K562 (cell line): ENCODE measurements around the gene RUNDC3A. TPM values are rescaled to one million over a fixed set of nuclear protein-coding genes. Genes with fewer than 3 reads are reported as not detected.
A peak's percentile ranks its signal among the peaks of the same experiment; 100 is the strongest.

Experiments
- ATF2 ChIP-seq: sonication (generic); formaldehyde crosslinking; IDR thresholded peaks from 2 replicates; pipeline ENCODE4 v1.8.1; 2022; ENCODE audit warnings: missing genetic modification reagents
- BRF1 ChIP-seq: IDR thresholded peaks from 3 replicates; pipeline ENCODE4 v1.6.1; 2011; ENCODE audit warnings: borderline replicate concordance, mild to moderate bottlenecking; ENCODE audit not compliant: insufficient read length; ENCODE audit errors: extremely low read depth
- CTBP1 ChIP-seq: fragments of 450-650 bp; IDR thresholded peaks from 2 replicates; pipeline ENCODE4 v1.6.1; 2016; ENCODE audit warnings: borderline replicate concordance
- E2F4 ChIP-seq: sonication (generic); formaldehyde crosslinking; IDR thresholded peaks from 2 replicates; pipeline ENCODE4 v1.8.0; 2022; ENCODE audit warnings: mild to moderate bottlenecking, low read depth, missing genetic modification reagents
- GATAD2A ChIP-seq: fragments of 450-650 bp; IDR thresholded peaks from 2 replicates; pipeline ENCODE4 v1.6.1; 2017
- GATAD2B ChIP-seq: fragments of 450-650 bp; IDR thresholded peaks from 2 replicates; pipeline ENCODE4 v1.6.1; 2017; ENCODE audit warnings: mild to moderate bottlenecking, borderline replicate concordance
- HDAC6 ChIP-seq: IDR thresholded peaks from 2 replicates; pipeline ENCODE4 v1.6.1; 2012; ENCODE audit warnings: low read depth, mild to moderate bottlenecking, control low read depth, inconsistent platforms, low read length, moderate library complexity
- NELFE ChIP-seq: IDR thresholded peaks from 2 replicates; pipeline ENCODE4 v1.6.1; 2011; ENCODE audit warnings: mild to moderate bottlenecking; ENCODE audit not compliant: insufficient read depth, insufficient read length
- NFE2L1 ChIP-seq: fragments of 450-650 bp; IDR thresholded peaks from 2 replicates; pipeline ENCODE4 v1.6.1; 2016; ENCODE audit warnings: missing genetic modification characterization, low read depth, mild to moderate bottlenecking, missing compliant biosample characterization, moderate library complexity, borderline replicate concordance
- NR2F6 ChIP-seq: fragments of 450-650 bp; formaldehyde crosslinking; IDR thresholded peaks from 2 replicates; pipeline ENCODE4 v1.4.0; 2020; ENCODE audit warnings: mild to moderate bottlenecking
- PHF21A ChIP-seq: fragments of 450-650 bp; IDR thresholded peaks from 2 replicates; pipeline ENCODE4 v1.6.1; 2017; ENCODE audit warnings: low read depth, borderline replicate concordance
- SAP30 ChIP-seq: fragments of 200-600 bp; sonication (generic); IDR thresholded peaks from 2 replicates; pipeline ENCODE4 v1.6.1; 2012; ENCODE audit warnings: borderline replicate concordance, low read depth, mild to moderate bottlenecking, moderate library complexity, low read length, control low read depth, inconsistent platforms; ENCODE audit not compliant: insufficient read depth, poor library complexity, severe bottlenecking
- SFPQ ChIP-seq: fragments of 200-400 bp; formaldehyde crosslinking; IDR thresholded peaks from 2 replicates; pipeline ENCODE4 v1.6.1; 2017; ENCODE audit warnings: mild to moderate bottlenecking, low read depth, low read length, moderate library complexity
- SIRT6 ChIP-seq: IDR thresholded peaks from one replicate; pipeline ENCODE4 v1.6.1; 2012; ENCODE audit warnings: low read depth, mild to moderate bottlenecking, control low read depth, inconsistent platforms, low read length, moderate library complexity
- SNAPC5 ChIP-seq: fragments of 250-450 bp; sonication (Bioruptor Pico); IDR thresholded peaks from 2 replicates; pipeline ENCODE4 v1.8.0; 2021; ENCODE audit warnings: moderate library complexity, mild to moderate bottlenecking, inconsistent platforms
- TAF1 ChIP-seq: IDR thresholded peaks from 2 replicates; pipeline ENCODE4 v1.6.1; 2011; ENCODE audit warnings: mild to moderate bottlenecking, low read length, moderate library complexity; ENCODE audit not compliant: insufficient read depth, control insufficient read depth, severe bottlenecking; ENCODE audit errors: extremely low read depth
- TEAD2 ChIP-seq: fragments of 450-650 bp; IDR thresholded peaks from 2 replicates; pipeline ENCODE4 v1.6.1; 2016; ENCODE audit warnings: missing genetic modification characterization, control low read depth, missing compliant biosample characterization
- ZFP1 ChIP-seq: fragments of 450-650 bp; formaldehyde crosslinking; IDR thresholded peaks from 2 replicates; pipeline ENCODE4 v1.4.0; 2020; ENCODE audit warnings: mild to moderate bottlenecking, mixed read lengths
- ZNF12 ChIP-seq: sonication (generic); formaldehyde crosslinking; IDR thresholded peaks from 2 replicates; pipeline ENCODE4 v1.4.0; 2020; ENCODE audit warnings: mild to moderate bottlenecking, missing genetic modification reagents
- ZNF24 ChIP-seq: fragments of 450-650 bp; IDR thresholded peaks from 2 replicates; pipeline ENCODE4 v1.6.1; 2016
- ZNF263 ChIP-seq: sonication (generic); formaldehyde crosslinking; IDR thresholded peaks from 2 replicates; pipeline ENCODE4 v1.8.0; 2022; ENCODE audit warnings: mild to moderate bottlenecking, missing genetic modification reagents, borderline replicate concordance
- ZNF282 ChIP-seq: sonication (generic); formaldehyde crosslinking; IDR thresholded peaks from 2 replicates; pipeline ENCODE4 v1.8.1; 2023; ENCODE audit warnings: missing genetic modification reagents
- ZNF384 ChIP-seq: IDR thresholded peaks from 2 replicates; pipeline ENCODE4 v1.6.1; 2012; ENCODE audit warnings: low read depth, low read length, improper control_type of control experiment
- ZNF584 ChIP-seq: fragments of 200-800 bp; sonication (Bioruptor generic); IDR thresholded peaks from 2 replicates; pipeline ENCODE4 v1.6.1; 2016; ENCODE audit warnings: low read depth, mild to moderate bottlenecking, missing genetic modification characterization, missing compliant biosample characterization
- polyA plus RNA-seq, 8 experiments: library from polyadenylated mRNA; depleted of rRNA in 4 of 8; stranded (reverse) in 5 of 8; unstranded in 3 of 8; fragments of >200 nt; fragmentation: Nextera tagmentation in 2 of 8; fragmentation: Illumina TruSeq in 1 of 8; extraction: Ambion mirVana in 2 of 8; extraction: Trizol in 1 of 8; gene quantifications; 2 replicates each; pipeline versions ENCODE4 v1.2.1 to v1.2.3, GENCODE V29; 2011 to 2014; ENCODE audit warnings: inconsistent platforms in 1 of 8, missing spikeins in 1 of 8
- total RNA-seq, 7 experiments: library from RNA; depleted of rRNA in 6 of 7; stranded (reverse); fragments of >200 nt in 6 of 7; fragmentation: Illumina TruSeq in 2 of 7; extraction: Trizol in 2 of 7; gene quantifications; 2 replicates each; pipeline versions ENCODE4 v1.2.1 to v1.2.3, GENCODE V29; 2011 to 2021; ENCODE audit warnings: low replicate concordance in 1 of 7

RUNDC3A gene
- total and polyA plus RNA-seq, 9 of the 15 experiments (the other 6 are each of a cell fraction or from before 2014, with no cell fraction given), result not detected

GRCh38 chr17:44266402-44267164 lies 41.8 kb upstream of the RUNDC3A start (continued):
- TF ChIP-seq SAP30 (no peak), E2F4 (CRISPR knock-in tag) (no peak), CTBP1 (peak; percentile 95), ATF2 (CRISPR knock-in tag) (no peak), NELFE (no peak), SFPQ (no peak), PHF21A (peak; percentile 78; the same call in 1 of the 2 replicates), NFE2L1 (tag) (peak; percentile 32; the same call in 1 of the 2 replicates), SIRT6 (no peak), SNAPC5 (CRISPR knock-in tag) (no peak), TEAD2 (tag) (peak; percentile 50; the same call in 1 of the 2 replicates), ZNF12 (CRISPR knock-in tag) (0 out of 2 replicates have a peak, but pooled peaks have one; percentile 65), NR2F6 (CRISPR knock-in tag) (no peak), ZNF584 (CRISPR knock-in tag) (peak; percentile 32; the same call in 1 of the 2 replicates), ZNF24 (peak; percentile 92), HDAC6 (no peak), GATAD2A (no peak), ZFP1 (CRISPR knock-in tag) (no peak), ZNF282 (CRISPR knock-in tag) (no peak), GATAD2B (no peak; the same call in 1 of the 2 replicates), TAF1 (peak; percentile 77), BRF1 (no peak), ZNF263 (CRISPR knock-in tag) (peak; percentile 71; the same call in 1 of the 2 replicates), ZNF384 (peak; percentile 41; the same call in 1 of the 2 replicates)
